HCT116 (cell line): ENCODE results near the gene DUSP14. TPM values are rescaled to one million over a fixed set of nuclear protein-coding genes. Genes with fewer than 3 reads are reported as not detected.

Source experiments
- ATAC-seq: fragments of 200-7000 bp; cut with Tn5 transposase; 2 replicates; pipeline ENCODE4 v1.9.1; 2020; ENCODE audit warnings: mild to moderate bottlenecking, moderate library complexity
- BruUV-seq: library from RNA; stranded (reverse); fragments of 400-500 nt; replicated peaks from 2 replicates; lab custom pipeline; 2021; lab: Mats Ljungman, UMichigan
- CTCF ChIA-PET: fragments of 300-600 bp; sonication (Branson Sonifier 250); formaldehyde crosslinking; loops from one replicate; lab custom pipeline; 2021; ENCODE audit warnings: antibody characterized with exemption; lab: Charles Lee
- POLR2A ChIA-PET: fragments of 300-600, 350-600 bp; sonication (Branson Sonifier 250); formaldehyde crosslinking; loops from one replicate; lab custom pipeline; 2021; ENCODE audit warnings: antibody characterized with exemption; lab: Charles Lee
- RAD21 ChIA-PET, 2 experiments: fragments of 300-600 bp; sonication (Branson Sonifier 250); formaldehyde crosslinking; loops; one replicate each; lab custom pipeline; 2023; ENCODE audit warnings: low total read pairs in 2 of 2; ENCODE audit not compliant: uncharacterized antibody in 2 of 2, unreplicated experiment in 2 of 2, low non-redundant PET in 1 of 2; lab: Charles Lee
- DNase-seq: peaks from one replicate; pipeline ENCODE4 v3.0.0-alpha.2; 2010; ENCODE audit warnings: low read depth, low spot score
- H2AFZ ChIP-seq: fragments of 200-600 bp; shearing (Covaris generic), sonication (generic); 2 replicates; pipeline ENCODE4 v1.6.1; 2017; ENCODE audit warnings: low read depth, mixed run types, mixed read lengths, antibody characterized with exemption, low read length; ENCODE audit not compliant: poor library complexity, severe bottlenecking
- H3K27ac ChIP-seq: 2 replicates; pipeline ENCODE4 v1.5.1; 2012; ENCODE audit warnings: low read depth, low read length
- H3K27me3 ChIP-seq: fragments of 200-600 bp; sonication (generic); 2 replicates; pipeline ENCODE4 v1.6.1; 2016; ENCODE audit warnings: mixed run types, low read length, mixed read lengths; ENCODE audit not compliant: insufficient read depth
- H3K36me3 ChIP-seq, 2 experiments: fragments of 200-500 bp in 1 of 2; fragments of 200-600 bp in 1 of 2; sonication (Bioruptor generic) in 1 of 2; sonication (generic) in 1 of 2; 2 replicates each; pipeline versions ENCODE4 v1.5.1 to v1.6.1; 2014 to 2016; ENCODE audit warnings: low read length in 2 of 2, inconsistent platforms in 1 of 2, mixed read lengths in 1 of 2, mixed run types in 1 of 2; ENCODE audit not compliant: insufficient read depth in 2 of 2, control insufficient read depth in 1 of 2
- H3K4me1 ChIP-seq, 2 experiments: fragments of 200-600 bp in 1 of 2; sonication (generic) in 1 of 2; 2 replicates each; pipeline versions ENCODE4 v1.5.1 to v1.6.1; 2012 to 2017; ENCODE audit warnings: low read length in 2 of 2, inconsistent platforms in 1 of 2, mild to moderate bottlenecking in 1 of 2, mixed read lengths in 1 of 2, mixed run types in 1 of 2, moderate library complexity in 1 of 2; ENCODE audit not compliant: insufficient read depth in 2 of 2, control insufficient read depth in 1 of 2
- H3K4me2 ChIP-seq: fragments of 200-600 bp; sonication (generic); 2 replicates; pipeline ENCODE4 v1.6.1; 2017; ENCODE audit warnings: mixed run types, low read length, mixed read lengths
- H3K4me3 ChIP-seq, 2 experiments: fragments of 200-600 bp in 1 of 2; sonication (generic) in 1 of 2; replicated peaks in 1 of 2; 2 replicates each; pipeline ENCODE4 v1.5.1; 2011 to 2016; ENCODE audit warnings: low read length in 2 of 2, control low read depth in 1 of 2, low read depth in 1 of 2, mild to moderate bottlenecking in 1 of 2, mixed read lengths in 1 of 2, mixed run types in 1 of 2
- H3K79me2 ChIP-seq: fragments of 200-600 bp; sonication (generic); 2 replicates; pipeline ENCODE4 v1.6.1; 2017; ENCODE audit warnings: mild to moderate bottlenecking, mixed run types, low read length, moderate library complexity, mixed read lengths; ENCODE audit not compliant: insufficient read depth
- H3K9ac ChIP-seq: fragments of 200-600 bp; sonication (generic); 2 replicates; pipeline ENCODE4 v1.6.1; 2016; ENCODE audit warnings: low read length, mixed read lengths
- H3K9me2 ChIP-seq: fragments of 200-600 bp; sonication (generic), shearing (Covaris generic); 2 replicates; pipeline ENCODE4 v1.6.1; 2017; ENCODE audit warnings: mixed run types, mild to moderate bottlenecking, moderate library complexity; ENCODE audit not compliant: insufficient read depth
- H3K9me3 ChIP-seq, 2 experiments: fragments of 200-500 bp in 1 of 2; fragments of 200-600 bp in 1 of 2; sonication (Bioruptor generic) in 1 of 2; sonication (generic) in 1 of 2; 2 replicates each; pipeline ENCODE4 v1.6.1; 2014 to 2017; ENCODE audit warnings: low read length in 2 of 2, mixed read lengths in 2 of 2, inconsistent platforms in 1 of 2, low read depth in 1 of 2, mild to moderate bottlenecking in 1 of 2, mixed run types in 1 of 2, moderate library complexity in 1 of 2; ENCODE audit not compliant: control insufficient read depth in 1 of 2, insufficient read depth in 1 of 2
- H4K20me1 ChIP-seq: fragments of 200-600 bp; sonication (generic), shearing (Covaris generic); 2 replicates; pipeline ENCODE4 v1.6.1; 2017; ENCODE audit warnings: mixed run types, mild to moderate bottlenecking, moderate library complexity; ENCODE audit not compliant: insufficient read depth
- EZH2 ChIP-seq: fragments of 200-600 bp; sonication (generic); IDR thresholded peaks from 2 replicates; pipeline ENCODE4 v1.6.1; 2017; ENCODE audit warnings: antibody characterized with exemption, mixed run types
- FOSL1 ChIP-seq: IDR thresholded peaks from 2 replicates; pipeline ENCODE4 v1.6.1; 2012; ENCODE audit warnings: low read depth
- SP1 ChIP-seq: IDR thresholded peaks from 2 replicates; pipeline ENCODE4 v1.6.1; 2012; ENCODE audit warnings: low read depth
- intact Hi-C: fragments of 100-400 bp; cut with micrococcal nuclease; formaldehyde crosslinking; loops from 2 replicates; pipeline ENCODE4 v1.10.0; 2022
- total RNA-seq: library from RNA; stranded (reverse); gene quantifications from one replicate; pipeline ENCODE4 v1.2.1, GENCODE V29; 2021; ENCODE audit not compliant: unreplicated experiment
- TF ChIP-seq, protein P1 (sequence below), 3 experiments: fragments of 200-600 bp in 1 of 3; sonication (generic) in 1 of 3; IDR thresholded peaks in 2 of 3; conservative IDR thresholded peaks in 1 of 3; 2 replicates each; pipeline ENCODE4 v1.5.1; 2012 to 2017; ENCODE audit warnings: low read depth in 2 of 3, low read length in 2 of 3, antibody characterized with exemption in 1 of 3, borderline replicate concordance in 1 of 3, control low read depth in 1 of 3, mild to moderate bottlenecking in 1 of 3, mixed read lengths in 1 of 3, mixed run types in 1 of 3, moderate library complexity in 1 of 3; ENCODE audit not compliant: insufficient read depth in 1 of 3

The DUSP14 gene
- total RNA-seq, 1 experiment from 2014 or later = 27.6 TPM

DNA sequence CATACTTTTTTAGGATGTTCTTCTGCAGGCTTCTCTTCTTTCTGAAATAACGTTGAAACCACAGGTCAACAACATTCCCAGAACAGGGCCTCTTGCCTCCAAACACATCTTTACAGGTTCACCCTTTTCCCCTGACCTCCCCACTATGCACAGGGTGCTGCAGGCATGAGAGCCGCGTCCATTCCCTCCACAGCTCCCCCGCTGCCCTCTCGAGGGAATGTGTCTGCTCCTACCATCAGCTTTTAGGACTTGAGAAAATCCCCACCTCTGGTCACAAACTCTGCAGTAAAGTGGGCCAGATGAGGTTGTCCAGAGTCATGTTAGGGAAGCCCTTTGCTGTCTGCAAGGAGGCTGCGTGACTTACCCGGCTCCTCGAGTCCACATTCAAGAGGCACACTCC is 30.5 kb downstream of the DUSP14 start:
- H3K9me3 ChIP-seq = no peaks in the 10 kb centered on the region
- POLR2A ChIA-PET = no interaction called here
- H4K20me1 ChIP-seq = no peaks in the 10 kb centered on the region; the same call in 1 of the 2 replicates
- peaks cover 11 to 15% of the 10 kb centered on the region in 2 experiments; a peak in 3 of 4 replicates for H3K36me3 ChIP-seq
- H2AFZ ChIP-seq = no peak overlapping the region
- CTCF ChIA-PET = no interaction called here
- BruUV-seq = no TSS peak
- no peak overlapping the region for H3K9ac ChIP-seq
- no peak overlapping the region for H3K27ac ChIP-seq
- no peaks in the 10 kb centered on the region for H3K79me2 ChIP-seq
- ATAC-seq (no peak), DNase-seq (no peak)
- RAD21 ChIA-PET = no interaction called here
- H3K4me2 ChIP-seq = no peak overlapping the region
- H3K4me3 ChIP-seq = no peak overlapping the region
- H3K4me1 ChIP-seq = no peaks in the 10 kb centered on the region
- H3K9me2 ChIP-seq = no peaks in the 10 kb centered on the region
- no peak for TF ChIP-seq FOSL1
- no peak for TF ChIP-seq SP1
- no peak for TF ChIP-seq EZH2
- intact Hi-C loops = no loop called here
- no peaks in the 10 kb centered on the region for H3K27me3 ChIP-seq

GRCh38 chr17:37521821-37522220 is 32.1 kb downstream of the DUSP14 start:
- no peak overlapping the region for H3K9ac ChIP-seq
- ATAC-seq (no peak), DNase-seq (no peak)
- no peak overlapping the region for H3K4me3 ChIP-seq
- H3K9me2 ChIP-seq = no peaks in the 10 kb centered on the region
- TF ChIP-seq, protein P1, sequence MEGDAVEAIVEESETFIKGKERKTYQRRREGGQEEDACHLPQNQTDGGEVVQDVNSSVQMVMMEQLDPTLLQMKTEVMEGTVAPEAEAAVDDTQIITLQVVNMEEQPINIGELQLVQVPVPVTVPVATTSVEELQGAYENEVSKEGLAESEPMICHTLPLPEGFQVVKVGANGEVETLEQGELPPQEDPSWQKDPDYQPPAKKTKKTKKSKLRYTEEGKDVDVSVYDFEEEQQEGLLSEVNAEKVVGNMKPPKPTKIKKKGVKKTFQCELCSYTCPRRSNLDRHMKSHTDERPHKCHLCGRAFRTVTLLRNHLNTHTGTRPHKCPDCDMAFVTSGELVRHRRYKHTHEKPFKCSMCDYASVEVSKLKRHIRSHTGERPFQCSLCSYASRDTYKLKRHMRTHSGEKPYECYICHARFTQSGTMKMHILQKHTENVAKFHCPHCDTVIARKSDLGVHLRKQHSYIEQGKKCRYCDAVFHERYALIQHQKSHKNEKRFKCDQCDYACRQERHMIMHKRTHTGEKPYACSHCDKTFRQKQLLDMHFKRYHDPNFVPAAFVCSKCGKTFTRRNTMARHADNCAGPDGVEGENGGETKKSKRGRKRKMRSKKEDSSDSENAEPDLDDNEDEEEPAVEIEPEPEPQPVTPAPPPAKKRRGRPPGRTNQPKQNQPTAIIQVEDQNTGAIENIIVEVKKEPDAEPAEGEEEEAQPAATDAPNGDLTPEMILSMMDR (IDR thresholded peaks at IDR 0.05 in 2 of 3, conservative IDR thresholded peaks at IDR 0.05 in 1 of 3; ENCODE audit: borderline replicate concordance in 1 of 3, insufficient read depth in 1 of 3, low read depth in 2 of 3, low read length in 2 of 3) = no peak
- no peak overlapping the region for H2AFZ ChIP-seq
- no peaks in the 10 kb centered on the region for H3K9me3 ChIP-seq
- H3K4me1 ChIP-seq = no peaks in the 10 kb centered on the region
- H3K27me3 ChIP-seq = no peaks in the 10 kb centered on the region
- no peaks in the 10 kb centered on the region; the same call in 1 of the 2 replicates for H4K20me1 ChIP-seq
- intact Hi-C loops = no loop called here
- ChIA-PET RAD21 (interaction anchor here in 1 of 2 experiments (0.6 kb wide), 1 partner anchor 281 kb away, joined by 3 read pairs; no protein-coding TSS in a partner anchor), CTCF (no interaction called here), POLR2A (no interaction called here)
- H3K36me3 ChIP-seq = peaks cover 11 to 15% of the 10 kb centered on the region in 2 experiments; a peak in 3 of 4 replicates
- H3K79me2 ChIP-seq = no peaks in the 10 kb centered on the region
- no peak overlapping the region for H3K4me2 ChIP-seq
- H3K27ac ChIP-seq = no peak overlapping the region
- BruUV-seq = no TSS peak
